GM12872 (cell line): ENCODE results near the gene RPP30.

ENCODE experiments used
- TF ChIP-seq, protein P1 (sequence below): IDR thresholded peaks from 3 replicates; pipeline ENCODE4 v1.5.1; 2011; ENCODE audit warnings: low read depth, mild to moderate bottlenecking, low read length, moderate library complexity; ENCODE audit not compliant: insufficient read depth

The RPP30 gene

DNA sequence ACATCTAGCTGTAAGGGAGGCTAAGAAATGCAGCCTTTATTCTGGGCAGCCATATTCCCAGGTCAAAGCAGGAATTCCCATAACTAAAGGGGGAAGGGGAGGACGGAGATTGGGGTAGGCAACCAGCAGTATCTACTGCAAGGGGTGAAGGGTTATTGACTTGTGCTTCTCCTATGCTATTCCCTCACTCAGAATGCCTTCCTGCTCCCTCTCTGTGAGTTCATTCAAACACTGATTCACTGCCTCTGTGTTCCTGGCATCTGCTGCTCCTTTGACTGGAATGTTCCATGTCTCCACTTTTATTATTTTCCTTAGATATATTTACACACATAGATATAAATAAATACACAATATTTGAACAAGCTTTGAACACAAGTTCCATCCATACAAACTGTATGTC, 25.0 kb upstream of the RPP30 start:
- TF ChIP-seq, protein P1, sequence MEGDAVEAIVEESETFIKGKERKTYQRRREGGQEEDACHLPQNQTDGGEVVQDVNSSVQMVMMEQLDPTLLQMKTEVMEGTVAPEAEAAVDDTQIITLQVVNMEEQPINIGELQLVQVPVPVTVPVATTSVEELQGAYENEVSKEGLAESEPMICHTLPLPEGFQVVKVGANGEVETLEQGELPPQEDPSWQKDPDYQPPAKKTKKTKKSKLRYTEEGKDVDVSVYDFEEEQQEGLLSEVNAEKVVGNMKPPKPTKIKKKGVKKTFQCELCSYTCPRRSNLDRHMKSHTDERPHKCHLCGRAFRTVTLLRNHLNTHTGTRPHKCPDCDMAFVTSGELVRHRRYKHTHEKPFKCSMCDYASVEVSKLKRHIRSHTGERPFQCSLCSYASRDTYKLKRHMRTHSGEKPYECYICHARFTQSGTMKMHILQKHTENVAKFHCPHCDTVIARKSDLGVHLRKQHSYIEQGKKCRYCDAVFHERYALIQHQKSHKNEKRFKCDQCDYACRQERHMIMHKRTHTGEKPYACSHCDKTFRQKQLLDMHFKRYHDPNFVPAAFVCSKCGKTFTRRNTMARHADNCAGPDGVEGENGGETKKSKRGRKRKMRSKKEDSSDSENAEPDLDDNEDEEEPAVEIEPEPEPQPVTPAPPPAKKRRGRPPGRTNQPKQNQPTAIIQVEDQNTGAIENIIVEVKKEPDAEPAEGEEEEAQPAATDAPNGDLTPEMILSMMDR = no peak

DNA sequence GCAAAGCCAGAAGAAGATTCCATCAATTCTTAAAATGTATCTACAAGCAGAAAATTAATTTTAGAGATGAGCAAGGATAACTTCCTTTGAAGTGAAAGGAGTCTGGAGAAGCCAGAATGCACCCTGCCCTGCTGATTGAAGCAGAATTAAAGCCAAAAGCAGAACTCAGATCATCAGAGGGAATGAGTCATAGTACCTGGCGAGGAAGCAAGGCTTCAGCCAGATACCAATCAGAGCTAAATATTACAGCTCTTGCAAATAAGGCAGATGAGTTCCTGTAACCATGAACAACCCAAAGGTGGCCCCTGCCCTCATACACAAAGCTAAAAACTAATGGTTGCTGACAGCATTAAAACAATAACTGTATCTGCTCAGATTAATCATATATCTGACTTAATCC, 24.3 kb upstream of the RPP30 start:
- TF ChIP-seq, protein P1 = no peak

DNA sequence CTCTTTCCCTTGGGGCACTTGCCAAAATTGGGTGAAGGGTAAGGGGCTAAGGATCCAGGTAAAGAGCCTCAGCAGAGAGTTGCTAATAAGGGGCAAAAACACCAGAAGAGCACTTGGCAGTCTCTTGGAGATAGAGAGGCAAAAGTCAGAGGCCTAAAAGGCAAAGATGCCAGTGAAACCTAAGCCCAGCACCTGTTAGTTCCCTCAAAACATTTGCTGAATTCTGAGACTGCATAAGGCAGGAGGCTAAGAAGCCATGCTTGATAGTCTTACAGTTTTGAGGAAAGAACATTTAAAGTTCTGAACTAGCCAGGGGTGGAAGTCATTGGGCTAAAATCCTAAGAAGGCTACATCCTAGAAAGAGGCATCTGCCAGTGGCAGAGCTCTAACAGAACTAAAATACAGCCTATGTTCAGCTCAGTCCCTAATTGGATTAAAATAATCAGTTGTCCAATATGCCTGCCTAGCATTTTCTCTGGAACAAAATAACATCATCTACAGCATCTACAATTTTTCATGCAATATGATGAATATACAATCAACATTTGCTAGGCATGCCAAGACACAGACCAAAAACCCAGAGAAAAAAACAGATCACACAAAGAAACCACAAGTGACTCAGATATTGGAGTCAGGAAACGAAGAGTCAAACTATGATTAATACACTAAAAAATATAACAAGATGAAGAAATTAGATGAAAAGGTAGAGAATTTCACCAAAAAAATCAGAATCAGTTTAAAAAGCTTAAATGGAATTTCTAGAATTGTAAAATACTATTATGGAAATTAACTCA, 21.6 kb upstream of the RPP30 start:
- TF ChIP-seq, protein P1 = no peak

DNA sequence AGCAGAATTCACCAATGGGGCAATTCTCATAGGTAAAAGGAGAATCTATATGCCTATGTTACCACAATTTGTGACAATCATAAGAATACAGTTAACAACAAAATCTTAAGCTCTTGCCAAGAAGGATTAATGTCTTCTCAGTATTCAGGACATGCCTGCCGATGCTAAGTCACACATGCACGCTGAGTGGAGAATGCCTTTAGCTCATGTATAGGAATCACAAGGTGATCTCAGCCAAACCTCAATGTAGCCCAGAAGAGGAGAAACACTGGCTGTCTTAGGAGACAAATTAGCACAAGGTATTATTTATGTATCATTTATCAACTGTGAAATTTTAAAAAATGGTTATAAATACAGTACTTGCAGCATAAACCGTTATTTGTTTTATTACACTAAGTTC, 16.6 kb upstream of the RPP30 start:
- TF ChIP-seq, protein P1 = no peak

DNA sequence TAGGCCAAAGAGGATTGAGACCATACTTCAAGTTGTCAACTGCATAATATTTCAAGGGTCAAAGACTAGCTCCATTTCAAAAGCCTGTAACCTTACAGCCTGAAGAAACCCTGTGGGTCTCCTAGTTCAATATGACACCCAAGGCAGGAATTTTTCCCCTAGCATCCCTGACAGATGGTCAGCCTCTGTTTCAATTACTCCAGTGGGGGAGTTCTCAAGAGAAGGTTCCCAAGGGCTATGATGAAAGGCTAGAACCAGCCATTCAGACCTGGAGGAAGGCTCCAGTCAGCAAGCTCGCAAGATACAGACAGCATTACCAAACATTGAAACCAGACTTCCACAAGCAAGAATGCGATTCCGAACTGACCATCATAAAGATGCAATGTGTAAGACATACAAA, 15.5 kb upstream of the RPP30 start:
- TF ChIP-seq, protein P1 = no peak

DNA sequence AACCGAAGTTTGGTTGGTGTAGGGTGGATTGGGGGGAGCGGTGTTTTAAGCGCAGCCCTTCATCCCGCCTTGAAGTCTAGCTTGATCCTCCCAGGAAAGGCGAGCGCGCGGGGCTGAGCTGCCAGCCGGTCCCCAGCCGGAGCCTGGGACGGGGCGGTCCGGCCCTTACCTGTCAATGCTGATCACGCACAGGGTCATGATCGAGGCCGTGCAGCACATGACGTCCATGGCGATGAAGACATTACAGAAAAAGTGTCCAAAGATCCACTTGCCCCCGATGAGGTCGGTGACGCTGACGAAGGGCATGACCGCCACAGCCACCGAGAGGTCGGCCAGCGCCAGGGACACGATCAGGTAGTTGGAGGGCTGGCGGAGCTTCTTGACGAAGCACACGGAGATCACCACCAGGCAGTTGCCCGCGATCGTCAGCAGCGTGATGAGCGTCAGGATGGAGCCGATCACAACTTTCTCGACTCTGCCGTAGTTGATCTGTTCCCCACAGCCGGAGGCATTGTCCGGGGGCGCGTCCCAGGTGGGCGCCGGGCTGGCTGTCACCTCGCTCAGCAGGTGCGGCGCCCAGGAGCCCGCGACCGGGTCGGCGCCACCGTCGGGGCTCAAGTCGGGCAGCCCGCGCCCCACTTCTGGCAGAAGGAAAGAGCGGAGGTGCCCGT, 14.7 kb upstream of the RPP30 start:
- TF ChIP-seq, protein P1 = no peak

DNA sequence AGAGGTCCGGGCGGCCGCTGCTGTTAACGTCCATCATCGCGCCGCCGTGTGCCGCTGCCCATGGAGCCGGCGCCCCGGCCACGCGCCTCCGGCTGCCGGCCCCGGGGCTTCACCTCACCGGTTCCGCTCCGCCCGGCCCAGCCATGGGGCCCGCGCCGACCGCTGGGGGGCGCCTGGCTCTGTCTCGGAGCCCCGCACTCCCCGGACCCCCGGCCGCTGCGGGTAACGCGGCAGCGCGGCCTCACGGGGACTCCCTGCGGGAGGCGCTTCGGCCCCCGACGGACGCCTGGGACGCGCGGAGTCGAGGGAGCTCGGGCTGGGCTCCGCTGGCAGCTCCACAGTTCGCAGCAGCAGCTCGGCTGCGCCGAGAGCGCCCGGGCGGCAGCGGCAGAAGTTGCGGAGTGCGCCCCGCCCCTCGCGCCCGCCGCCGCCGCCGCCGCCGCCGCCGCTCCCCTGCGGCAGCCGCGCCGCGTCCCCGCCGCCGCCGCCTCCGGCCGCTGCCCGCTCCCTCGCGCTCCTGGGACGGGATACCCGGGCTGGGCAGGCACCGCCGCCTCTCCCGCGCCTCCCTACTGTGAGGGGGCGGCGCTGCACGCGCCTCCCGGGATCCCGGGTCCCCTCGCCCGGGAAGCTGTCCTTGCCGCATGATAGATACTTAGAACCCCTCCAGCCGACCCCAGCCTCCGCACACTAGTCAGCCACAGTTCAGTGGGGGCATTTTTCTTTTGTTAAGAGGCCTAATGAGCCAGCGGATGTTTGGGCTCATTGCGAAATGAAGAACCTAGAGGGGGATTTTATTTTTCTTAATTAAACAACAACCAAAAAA, 13.9 kb upstream of the RPP30 start, which contains the start of gene HTR7:
Gene HTR7 (minus strand): TSS at position 405 of the 826 bp plus-strand sequence. CDS start 368 bp downstream, at position 37.
- TF ChIP-seq, protein P1 = peak; percentile 51; the same call in 1 of the 3 replicates
